IPS-15b (cell line): Measurements from ENCODE around the gene FBXO10.

Source experiments
- H3K27me3 ChIP-seq: one replicate; pipeline ENCODE4 v1.6.1; 2013; ENCODE audit warnings: low read length; ENCODE audit not compliant: control insufficient read depth, insufficient read depth
- H3K36me3 ChIP-seq: one replicate; pipeline ENCODE4 v1.6.1; 2013; ENCODE audit warnings: low read length; ENCODE audit not compliant: control insufficient read depth, insufficient read depth
- H3K4me1 ChIP-seq: one replicate; pipeline ENCODE4 v1.6.1; 2013; ENCODE audit warnings: mild to moderate bottlenecking, low read length; ENCODE audit not compliant: control insufficient read depth, insufficient read depth
- H3K4me3 ChIP-seq: one replicate; pipeline ENCODE4 v1.5.1; 2013; ENCODE audit warnings: low read depth, low read length
- H3K9ac ChIP-seq: one replicate; pipeline ENCODE4 v1.6.1; 2013; ENCODE audit warnings: low read depth, mild to moderate bottlenecking, low read length
- H3K9me3 ChIP-seq: one replicate; pipeline ENCODE4 v1.6.1; 2013; ENCODE audit warnings: mild to moderate bottlenecking, low read length; ENCODE audit not compliant: control insufficient read depth, insufficient read depth

Gene FBXO10

GRCh38 chr9:37575921-37576721, at the start of gene FBXO10:
Gene FBXO10, minus strand, starts transcription at chr9:37576380. Its CDS starts 34,612 bp downstream, at chr9:37541768.
- Histone ChIP-seq H3K36me3 (no peaks in the 10 kb centered on the region), H3K4me3 (peak within 1 kb of the TSS; percentile 82), H3K9ac (peak within 1 kb of the TSS; percentile 71), H3K27me3 (no peaks in the 10 kb centered on the region), H3K9me3 (no peaks in the 10 kb centered on the region), H3K4me1 (peaks cover 28% of the 10 kb centered on the region)

- H3K9me3 ChIP-seq: no peaks in the 10 kb centered on the region
- no peak overlapping the region for H3K4me3 ChIP-seq
- peaks cover 5% of the 10 kb centered on the region for H3K4me1 ChIP-seq
- no peak overlapping the region for H3K9ac ChIP-seq
- H3K27me3 ChIP-seq: peaks cover 2% of the 10 kb centered on the region
- H3K36me3 ChIP-seq: no peaks in the 10 kb centered on the region
Observed at GRCh38 chr9:37625758-37626147, 49.6 kb upstream of the FBXO10 start.

- Histone ChIP-seq H3K9me3 (no peaks in the 10 kb centered on the region), H3K4me3 (no peak overlapping the region), H3K9ac (no peak overlapping the region), H3K4me1 (peaks cover 5% of the 10 kb centered on the region), H3K27me3 (peaks cover 2% of the 10 kb centered on the region), H3K36me3 (no peaks in the 10 kb centered on the region)
Observed at GRCh38 chr9:37625036-37625757, 49.0 kb upstream of the FBXO10 start.

GRCh38 chr9:37624073-37624472, 47.9 kb upstream of the FBXO10 start:
- H3K4me3 ChIP-seq: no peak overlapping the region

GRCh38 chr9:37623267-37623666, 47.1 kb upstream of the FBXO10 start:
- Histone ChIP-seq H3K36me3 (no peaks in the 10 kb centered on the region), H3K9ac (no peak overlapping the region), H3K27me3 (peaks cover 2% of the 10 kb centered on the region), H3K9me3 (no peaks in the 10 kb centered on the region), H3K4me1 (peaks cover 5% of the 10 kb centered on the region), H3K4me3 (no peak overlapping the region)

More at GRCh38 chr9:37624073-37624472, 47.9 kb upstream of the FBXO10 start:
- Histone ChIP-seq H3K9ac (no peak overlapping the region), H3K9me3 (no peaks in the 10 kb centered on the region), H3K36me3 (no peaks in the 10 kb centered on the region), H3K27me3 (peaks cover 2% of the 10 kb centered on the region), H3K4me1 (peaks cover 5% of the 10 kb centered on the region)

GRCh38 chr9:37622462-37622861, 46.3 kb upstream of the FBXO10 start:
- Histone ChIP-seq H3K9ac (no peak overlapping the region), H3K36me3 (no peaks in the 10 kb centered on the region), H3K4me1 (peaks cover 5% of the 10 kb centered on the region), H3K27me3 (peaks cover 2% of the 10 kb centered on the region), H3K4me3 (no peak overlapping the region), H3K9me3 (no peaks in the 10 kb centered on the region)

GRCh38 chr9:37621273-37622121, 45.3 kb upstream of the FBXO10 start:
- H3K4me1 ChIP-seq: peaks cover 3% of the 10 kb centered on the region
- H3K36me3 ChIP-seq: no peaks in the 10 kb centered on the region
- H3K27me3 ChIP-seq: peaks cover 4% of the 10 kb centered on the region
- no peak overlapping the region for H3K4me3 ChIP-seq
- H3K9me3 ChIP-seq: no peaks in the 10 kb centered on the region
- H3K9ac ChIP-seq: no peak overlapping the region

- no peaks in the 10 kb centered on the region for H3K9me3 ChIP-seq
- H3K9ac ChIP-seq: no peak overlapping the region
- no peak overlapping the region for H3K4me3 ChIP-seq
- H3K27me3 ChIP-seq: peaks cover 4% of the 10 kb centered on the region
- H3K36me3 ChIP-seq: no peaks in the 10 kb centered on the region
- peaks cover 3% of the 10 kb centered on the region for H3K4me1 ChIP-seq
Observed at GRCh38 chr9:37620396-37620795, 44.2 kb upstream of the FBXO10 start.

- no peak overlapping the region for H3K4me3 ChIP-seq
- H3K27me3 ChIP-seq: peaks cover 4% of the 10 kb centered on the region
- no peaks in the 10 kb centered on the region for H3K9me3 ChIP-seq
Observed at GRCh38 chr9:37619806-37620205, 43.6 kb upstream of the FBXO10 start.

GRCh38 chr9:37618817-37619216, 42.6 kb upstream of the FBXO10 start:
- Histone ChIP-seq H3K9me3 (no peaks in the 10 kb centered on the region), H3K27me3 (peaks cover 6% of the 10 kb centered on the region), H3K4me1 (no peaks in the 10 kb centered on the region), H3K36me3 (no peaks in the 10 kb centered on the region), H3K4me3 (no peak overlapping the region), H3K9ac (no peak overlapping the region)

More at GRCh38 chr9:37619806-37620205, 43.6 kb upstream of the FBXO10 start:
- no peak overlapping the region for H3K9ac ChIP-seq
- no peaks in the 10 kb centered on the region for H3K36me3 ChIP-seq
- peaks cover 3% of the 10 kb centered on the region for H3K4me1 ChIP-seq

- Histone ChIP-seq H3K9ac (no peak overlapping the region), H3K4me3 (no peak overlapping the region), H3K27me3 (peaks cover 6% of the 10 kb centered on the region), H3K4me1 (no peaks in the 10 kb centered on the region), H3K9me3 (no peaks in the 10 kb centered on the region), H3K36me3 (no peaks in the 10 kb centered on the region)
Observed at GRCh38 chr9:37617832-37618231, 41.7 kb upstream of the FBXO10 start.
